ENCODE results near the gene FN3K. TPM values are rescaled to one million over a fixed set of nuclear protein-coding genes. Genes with fewer than 3 reads are reported as not detected.

FN3K gene
- total RNA-seq, 1 donor from 2014 or later, result 33.7 TPM

- DNase-seq, result peak; percentile 90
- Mint-ChIP-seq H3K27me3 (ENCODE audit: unreplicated experiment) (peaks cover 5% of the 10 kb centered on the region), H3K9me3 (ENCODE audit: unreplicated experiment) (peaks cover 11% of the 10 kb centered on the region), H3K27ac (ENCODE audit: unreplicated experiment) (peak within 1 kb of the TSS; percentile 33), H3K4me1 (ENCODE audit: low read depth, unreplicated experiment) (peaks cover 11% of the 10 kb centered on the region), H3K36me3 (ENCODE audit: unreplicated experiment) (no peaks in the 10 kb centered on the region), H3K4me3 (ENCODE audit: unreplicated experiment) (peak within 1 kb of the TSS; percentile 89)
- no peak for TF ChIP-seq CTCF (IDR thresholded peaks at IDR 0.05; ENCODE audit: partially characterized antibody, unreplicated experiment)
These were observed 19.0 kb upstream of the FN3K start, which contains the start of gene FN3KRP for GRCh38 chr17:82716203-82717010. FN3KRP (plus strand) TSS chr17:82716706; CDS start chr17:82716756, 50 bp downstream.

- peaks cover 8% of the 10 kb centered on the region for H3K9me3 Mint-ChIP-seq (ENCODE audit: unreplicated experiment)
- DNase-seq, result no peak
- no peak overlapping the region for H3K27ac Mint-ChIP-seq (ENCODE audit: unreplicated experiment)
- TF ChIP-seq CTCF (IDR thresholded peaks at IDR 0.05; ENCODE audit: partially characterized antibody, unreplicated experiment), result no peak
- no peak overlapping the region for H3K4me3 Mint-ChIP-seq (ENCODE audit: unreplicated experiment)
- H3K4me1 Mint-ChIP-seq (ENCODE audit: low read depth, unreplicated experiment), result peaks cover 7% of the 10 kb centered on the region
- no peaks in the 10 kb centered on the region for H3K36me3 Mint-ChIP-seq (ENCODE audit: unreplicated experiment)
- H3K27me3 Mint-ChIP-seq (ENCODE audit: unreplicated experiment), result peaks cover 5% of the 10 kb centered on the region
These were observed 16.3 kb upstream of the FN3K start for GRCh38 chr17:82718986-82719685.

GRCh38 chr17:82720204-82720603 lies 15.2 kb upstream of the FN3K start:
- Mint-ChIP-seq H3K9me3 (ENCODE audit: unreplicated experiment) (peaks cover 5% of the 10 kb centered on the region), H3K36me3 (ENCODE audit: unreplicated experiment) (no peaks in the 10 kb centered on the region), H3K4me3 (ENCODE audit: unreplicated experiment) (no peak overlapping the region), H3K4me1 (ENCODE audit: low read depth, unreplicated experiment) (peaks cover 7% of the 10 kb centered on the region), H3K27ac (ENCODE audit: unreplicated experiment) (no peak overlapping the region), H3K27me3 (ENCODE audit: unreplicated experiment) (peaks cover 5% of the 10 kb centered on the region)
- no peak for TF ChIP-seq CTCF (IDR thresholded peaks at IDR 0.05; ENCODE audit: partially characterized antibody, unreplicated experiment)
- no peak for DNase-seq

- Mint-ChIP-seq H3K9me3 (ENCODE audit: unreplicated experiment) (peaks cover 5% of the 10 kb centered on the region), H3K27me3 (ENCODE audit: unreplicated experiment) (peaks cover 5% of the 10 kb centered on the region), H3K4me3 (ENCODE audit: unreplicated experiment) (no peak overlapping the region), H3K36me3 (ENCODE audit: unreplicated experiment) (no peaks in the 10 kb centered on the region), H3K4me1 (ENCODE audit: low read depth, unreplicated experiment) (peaks cover 6% of the 10 kb centered on the region), H3K27ac (ENCODE audit: unreplicated experiment) (no peak overlapping the region)
- no peak for TF ChIP-seq CTCF (IDR thresholded peaks at IDR 0.05; ENCODE audit: partially characterized antibody, unreplicated experiment)
- DNase-seq, result no peak
These were observed 12.9 kb upstream of the FN3K start for GRCh38 chr17:82722341-82723013.
